NCI-H446 (cell line): ENCODE data around the gene TRAF3.
"Not testable (repeated sequence)": the region's sequence is repeated elsewhere in the genome, so short reads cannot be mapped to it uniquely, and the experiment has no call there.

Experiments used
- DNase-seq, 2 experiments: peaks; one replicate each; lab custom pipeline; 2025; lab: John Stamatoyannopoulos, UW

TRAF3 gene

GRCh38 chr14:102923925-102924486 is 146.8 kb downstream of the TRAF3 start:
- no peak for DNase-seq

DNA sequence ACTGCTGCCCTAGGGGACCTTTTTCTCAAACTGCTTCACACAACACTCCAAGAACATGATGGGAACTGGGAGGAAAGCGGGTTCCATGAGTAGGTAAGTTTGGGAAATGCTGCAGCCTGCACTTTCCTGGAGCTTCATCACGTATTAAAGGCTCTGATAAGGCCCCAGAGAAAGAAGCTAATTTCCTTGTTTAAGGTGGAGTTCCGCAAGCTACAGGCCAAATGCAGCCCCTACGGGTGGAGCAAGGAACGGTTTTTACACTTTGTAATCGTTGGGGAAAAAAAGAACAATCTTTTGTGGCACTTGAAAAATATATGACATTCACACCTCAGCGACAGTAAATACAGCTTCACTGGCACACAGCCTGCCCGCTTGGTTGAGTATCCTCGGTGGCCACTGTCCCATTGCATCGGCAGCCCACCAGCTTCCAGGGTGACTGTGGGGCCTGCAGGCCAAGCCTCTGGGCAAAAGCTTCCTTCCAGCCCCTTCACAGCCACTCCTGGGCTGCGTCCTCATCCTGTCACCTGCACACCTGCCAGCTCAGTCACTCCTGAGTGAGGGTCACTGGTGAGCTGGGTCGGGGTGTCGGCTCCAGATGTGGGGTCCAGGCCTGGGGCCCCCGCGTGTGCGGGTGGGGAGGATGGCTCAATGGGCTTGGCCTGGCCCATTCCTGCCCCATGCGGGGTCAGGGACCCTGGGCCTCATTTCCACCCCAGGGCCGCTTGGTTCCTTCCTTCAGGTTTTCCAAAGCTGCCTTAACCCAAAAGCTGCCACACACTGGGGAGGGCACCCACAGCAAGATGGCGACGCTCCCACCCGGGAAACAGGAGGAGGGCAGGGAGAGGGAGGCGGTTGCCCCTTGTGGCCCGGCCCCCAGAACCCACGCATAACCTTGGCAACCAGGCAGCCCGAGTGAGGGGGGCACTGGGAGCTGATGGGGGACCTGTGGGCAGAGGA is 147.7 kb downstream of the TRAF3 start:
- no peak for DNase-seq

DNA sequence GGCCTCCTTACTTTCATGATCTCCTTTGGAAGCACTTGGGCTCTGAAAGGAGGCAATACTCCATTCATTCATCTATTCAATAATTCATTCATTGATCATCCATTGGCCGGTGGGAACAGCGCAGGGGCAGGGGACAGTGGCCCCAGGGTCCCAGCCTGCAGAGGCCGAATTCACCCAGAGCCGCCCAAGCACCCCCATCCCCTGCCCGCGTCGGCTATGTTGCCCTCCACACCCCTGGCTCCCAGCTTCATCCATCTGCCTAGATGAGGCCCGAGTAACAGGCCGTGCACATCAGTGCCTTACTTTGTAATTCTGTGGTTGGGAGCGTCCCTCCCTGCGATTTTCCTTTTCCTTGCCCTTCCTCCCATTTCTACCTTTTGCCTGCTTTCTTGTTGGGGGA is 148.4 kb downstream of the TRAF3 start:
- DNase-seq, result no peak

DNA sequence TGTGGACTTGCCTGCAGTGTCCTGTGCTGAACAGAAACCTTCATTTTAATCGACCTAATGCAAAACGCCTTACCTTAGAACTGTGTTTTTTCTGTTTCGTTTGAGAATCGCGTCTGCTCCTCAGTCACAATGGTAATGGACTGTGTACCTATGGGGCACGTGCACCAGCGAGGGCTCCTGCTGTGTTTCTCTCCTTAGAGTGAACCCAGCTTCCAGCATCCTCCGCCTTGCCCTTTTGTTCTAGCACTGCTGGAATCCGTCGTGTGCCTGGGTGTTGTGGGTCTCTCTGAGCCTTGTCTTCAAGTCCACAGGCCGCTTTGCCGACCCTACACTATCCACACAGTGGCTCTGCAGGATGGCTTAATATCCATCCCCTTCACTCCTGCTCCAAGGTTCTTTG is 148.9 kb downstream of the TRAF3 start:
- DNase-seq, result no peak

GRCh38 chr14:102926840-102927239 is 149.6 kb downstream of the TRAF3 start:
- DNase-seq, result not testable (repeated sequence)

DNA sequence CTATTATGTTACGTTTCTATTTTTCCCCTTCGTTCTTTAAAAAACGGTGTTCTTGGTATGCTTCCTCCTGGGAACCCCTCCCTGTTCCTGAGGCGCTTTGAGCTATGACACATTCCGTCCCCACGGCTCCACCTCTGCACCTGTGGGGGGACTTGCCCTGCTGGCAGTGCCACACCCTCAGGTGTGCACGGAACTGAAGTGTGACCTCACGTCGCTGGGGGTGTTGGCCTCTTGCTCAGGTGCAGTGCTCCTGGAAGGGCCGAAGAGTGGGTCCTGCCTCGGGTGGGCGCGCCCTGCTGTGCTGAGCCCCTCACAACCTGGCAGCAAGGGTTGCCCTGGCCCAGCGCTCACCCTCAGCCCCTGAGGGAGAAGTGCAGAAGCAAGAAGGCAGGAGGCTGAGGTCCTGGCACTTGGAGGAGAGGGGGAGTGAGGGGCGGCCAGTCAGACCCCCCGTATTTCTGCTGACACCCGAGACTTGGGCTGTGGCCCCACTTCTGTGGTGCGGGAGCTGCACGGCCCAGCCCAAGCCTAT is 150.2 kb downstream of the TRAF3 start:
- DNase-seq, result no peak

DNA sequence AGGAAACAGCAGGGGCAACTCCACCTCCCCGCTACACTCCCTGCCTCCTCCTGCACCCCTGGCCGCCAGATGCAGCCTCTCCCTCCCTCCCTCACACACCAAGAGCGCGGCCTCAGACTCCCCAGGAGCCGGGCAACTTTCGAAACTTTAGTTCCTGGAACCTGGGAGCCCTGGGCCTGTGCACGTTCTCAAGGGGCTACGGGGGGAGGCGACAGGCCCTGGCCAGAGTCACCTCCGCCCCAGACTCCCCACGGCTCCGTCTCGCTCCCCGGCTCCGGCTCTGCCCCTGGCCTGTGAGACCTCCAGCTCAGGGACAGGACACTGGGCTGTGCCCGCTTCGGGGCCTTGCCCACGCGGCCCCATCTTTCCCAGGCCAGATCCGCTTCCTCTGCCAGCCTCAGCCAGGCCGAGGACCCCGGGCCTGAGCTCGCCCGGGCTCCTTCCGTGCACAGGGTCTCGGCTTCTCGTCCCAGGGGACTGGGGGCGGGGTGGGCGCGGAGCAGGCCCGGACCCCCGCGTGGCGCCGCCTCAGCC is 150.7 kb downstream of the TRAF3 start:
- no peak for DNase-seq

DNA sequence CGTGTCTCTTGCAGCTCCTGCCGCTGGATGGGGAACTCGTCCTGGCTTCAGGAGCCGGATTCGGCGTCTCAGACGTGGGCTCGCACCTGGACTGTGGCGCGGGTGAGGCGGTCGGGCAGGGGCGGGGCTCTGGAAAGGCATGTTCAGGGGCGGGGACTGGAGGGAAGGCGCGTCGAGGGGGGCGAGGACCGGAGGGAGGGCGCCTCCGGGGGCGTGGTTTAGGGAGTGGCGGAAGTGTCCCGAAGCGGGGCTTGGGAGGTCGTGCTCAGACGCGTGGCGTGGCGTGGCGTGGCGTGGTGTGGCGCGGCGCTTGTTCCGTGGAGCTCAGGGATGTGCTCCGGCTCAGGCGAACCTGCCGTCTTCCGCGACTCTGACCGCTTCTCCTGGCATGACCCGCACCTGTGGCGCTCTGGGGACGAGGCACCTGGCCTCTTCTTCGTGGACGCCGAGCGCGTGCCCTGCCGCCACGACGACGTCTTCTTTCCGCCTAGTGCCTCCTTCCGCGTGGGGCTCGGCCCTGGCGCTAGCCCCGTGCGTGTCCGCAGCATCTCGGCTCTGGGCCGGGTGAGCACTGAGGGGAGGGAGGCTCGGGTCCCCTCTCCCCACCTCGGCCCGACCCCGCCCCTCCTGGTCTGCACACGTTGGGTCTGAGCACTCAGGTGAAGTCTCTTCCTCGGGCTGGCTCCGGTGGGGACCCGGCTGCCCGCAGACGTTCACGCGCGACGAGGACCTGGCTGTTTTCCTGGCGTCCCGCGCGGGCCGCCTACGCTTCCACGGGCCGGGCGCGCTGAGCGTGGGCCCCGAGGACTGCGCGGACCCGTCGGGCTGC is 151.4 kb downstream of the TRAF3 start:
- DNase-seq, result peak in 1 of 2 experiments; percentile 30

DNA sequence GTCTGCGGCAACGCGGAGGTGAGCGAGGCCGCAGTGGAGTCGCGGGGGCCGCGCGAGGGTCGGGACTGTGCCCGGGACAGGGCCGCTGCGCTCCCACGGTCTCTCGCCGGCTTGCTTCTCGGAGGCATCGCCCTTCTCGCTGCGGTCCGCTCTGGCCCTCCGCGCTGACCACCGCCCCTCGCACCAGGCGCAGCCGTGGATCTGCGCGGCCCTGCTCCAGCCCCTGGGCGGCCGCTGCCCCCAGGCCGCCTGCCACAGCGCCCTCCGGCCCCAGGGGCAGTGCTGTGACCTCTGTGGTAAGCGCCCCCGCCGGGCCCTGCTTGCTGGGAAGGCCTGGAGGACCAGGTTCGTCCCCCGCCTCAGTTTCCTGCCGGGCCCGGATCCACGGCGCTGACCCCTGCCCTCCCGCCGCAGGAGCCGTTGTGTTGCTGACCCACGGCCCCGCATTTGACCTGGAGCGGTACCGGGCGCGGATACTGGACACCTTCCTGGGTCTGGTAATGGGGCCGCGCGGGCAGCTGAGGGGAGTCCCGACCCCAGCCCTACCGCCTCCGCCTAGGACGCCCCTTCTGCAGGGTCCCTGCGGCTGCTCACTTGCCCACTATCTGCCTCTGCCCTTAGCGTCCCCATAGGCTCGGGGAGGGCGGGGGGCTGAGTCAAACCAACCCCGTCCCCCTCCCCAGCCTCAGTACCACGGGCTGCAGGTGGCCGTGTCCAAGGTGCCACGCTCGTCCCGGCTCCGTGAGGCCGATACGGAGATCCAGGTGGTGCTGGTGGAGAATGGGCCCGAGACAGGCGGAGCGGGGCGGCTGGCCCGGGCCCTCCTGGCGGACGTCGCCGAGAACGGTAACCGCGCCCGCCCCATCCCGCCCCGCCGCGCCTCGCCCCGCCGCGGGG is 152.2 kb downstream of the TRAF3 start:
- no peak for DNase-seq

DNA sequence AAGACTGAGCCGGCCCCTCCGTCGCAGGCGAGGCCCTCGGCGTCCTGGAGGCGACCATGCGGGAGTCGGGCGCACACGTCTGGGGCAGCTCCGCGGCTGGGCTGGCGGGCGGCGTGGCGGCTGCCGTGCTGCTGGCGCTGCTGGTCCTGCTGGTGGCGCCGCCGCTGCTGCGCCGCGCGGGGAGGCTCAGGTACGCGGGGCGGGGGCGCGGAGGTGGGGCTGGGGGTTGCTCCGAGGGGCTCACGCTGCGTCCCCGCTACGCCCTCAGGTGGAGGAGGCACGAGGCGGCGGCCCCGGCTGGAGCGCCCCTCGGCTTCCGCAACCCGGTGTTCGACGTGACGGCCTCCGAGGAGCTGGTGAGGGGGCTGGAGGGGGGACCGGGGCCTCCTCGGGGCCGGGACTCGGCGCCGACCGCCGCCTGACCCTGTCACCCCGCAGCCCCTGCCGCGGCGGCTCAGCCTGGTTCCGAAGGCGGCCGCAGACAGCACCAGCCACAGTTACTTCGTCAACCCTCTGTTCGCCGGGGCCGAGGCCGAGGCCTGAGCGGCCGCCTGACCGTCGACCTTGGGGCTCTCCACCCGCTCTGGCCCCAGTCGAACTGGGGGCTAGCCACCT is 153.0 kb downstream of the TRAF3 start:
- no peak for DNase-seq

DNA sequence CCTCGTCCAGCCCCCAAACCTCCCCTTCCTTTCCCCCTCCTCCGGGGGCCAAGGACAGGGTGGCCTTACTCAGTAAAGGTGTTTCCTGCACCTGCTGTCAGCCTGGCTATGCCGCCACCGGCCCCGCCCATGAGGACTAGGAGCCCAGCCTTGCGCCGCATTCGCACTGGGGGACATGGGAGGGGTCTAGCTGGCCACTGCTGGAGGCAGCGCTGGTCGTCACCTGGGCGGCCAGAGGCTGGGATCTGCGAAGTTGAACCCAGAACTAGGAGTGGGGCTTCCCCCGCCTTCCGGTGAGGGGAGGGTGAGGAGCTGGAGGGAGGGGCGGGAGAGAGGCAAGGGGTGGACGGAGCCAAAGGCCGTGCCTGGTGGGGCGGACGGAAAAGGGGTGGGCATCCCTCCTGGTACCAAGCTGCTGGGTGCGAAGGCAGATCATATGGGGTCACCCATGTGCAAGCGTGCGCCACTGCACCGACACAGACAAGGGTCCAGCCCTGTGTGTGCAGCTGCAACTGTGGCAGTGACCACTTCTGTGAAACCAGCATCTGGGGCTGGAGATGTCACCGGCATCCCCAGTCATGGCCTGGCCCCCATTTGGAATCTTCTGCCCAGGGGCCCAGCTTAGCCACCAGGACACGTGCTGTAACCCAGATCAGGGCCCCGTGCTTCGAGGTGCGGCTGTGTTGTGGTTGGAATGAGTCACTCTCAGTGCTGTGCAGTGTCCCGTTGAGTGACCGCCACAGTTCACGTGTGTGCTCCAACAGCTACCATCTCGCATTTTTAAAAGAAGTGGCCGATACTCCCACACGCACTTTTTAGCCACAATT is 153.7 kb downstream of the TRAF3 start:
- no peak for DNase-seq

DNA sequence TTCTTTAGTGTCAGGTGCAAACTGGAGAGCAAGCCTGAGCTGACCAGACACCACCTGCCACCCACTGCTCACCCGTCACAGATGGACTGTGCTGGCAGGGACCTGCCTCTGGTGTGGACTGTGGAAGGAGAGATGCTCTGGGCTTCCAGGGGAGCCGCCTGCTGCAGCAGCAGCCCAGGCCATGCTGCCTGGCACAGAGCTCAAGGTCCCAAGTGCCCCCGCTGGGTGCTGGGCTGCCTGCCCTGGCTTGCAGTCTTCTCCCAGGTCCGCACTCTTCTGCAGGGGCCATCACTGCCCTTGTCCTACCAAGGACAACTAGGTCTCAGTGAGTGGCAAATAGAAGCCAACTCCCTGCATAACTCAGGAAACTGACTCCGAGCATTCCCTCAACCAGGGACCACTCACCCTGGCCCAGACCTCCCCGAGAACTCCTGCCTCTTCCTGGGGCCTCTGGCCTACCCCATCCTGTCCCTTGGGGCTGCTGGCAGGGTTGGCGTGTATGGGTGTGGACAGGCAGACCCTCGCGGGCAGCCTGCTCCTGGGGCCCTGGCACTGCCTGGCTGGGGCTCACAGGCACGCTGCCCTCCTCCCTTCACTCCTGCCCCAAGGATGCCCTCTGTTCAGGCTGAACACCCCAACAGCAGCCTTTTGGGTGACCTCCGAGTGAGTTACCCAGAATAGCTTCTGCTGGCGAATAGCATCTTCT is 154.5 kb downstream of the TRAF3 start:
- DNase-seq, result no peak

GRCh38 chr14:102932484-102933248 is 155.4 kb downstream of the TRAF3 start:
- DNase-seq, result no peak

GRCh38 chr14:102933618-102934231 is 156.5 kb downstream of the TRAF3 start:
- DNase-seq, result no peak

GRCh38 chr14:102935756-102936155 is 158.5 kb downstream of the TRAF3 start:
- DNase-seq, result no peak

- DNase-seq, result no peak
Observed at GRCh38 chr14:102937331-102938175, 160.3 kb downstream of the TRAF3 start.

DNA sequence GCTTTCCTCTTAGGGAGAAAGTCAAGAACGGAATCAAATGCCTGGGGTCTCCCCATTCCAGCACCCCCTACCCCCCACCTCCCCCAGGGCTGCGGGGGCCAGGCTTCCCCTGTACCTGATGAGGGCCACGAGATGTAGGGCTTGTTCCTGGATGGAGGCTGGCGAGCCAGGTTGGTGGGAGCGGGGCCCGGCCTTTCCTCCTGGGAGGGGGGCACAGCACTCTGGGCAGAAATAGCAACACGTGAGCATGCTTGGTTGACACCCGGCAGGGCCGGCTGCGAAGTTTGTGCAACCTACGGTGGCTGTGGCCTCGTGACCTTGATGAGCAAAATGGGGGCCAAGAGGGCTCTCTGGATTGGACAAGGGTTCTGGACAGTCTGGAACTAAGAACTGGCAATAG is 160.9 kb downstream of the TRAF3 start:
- DNase-seq, result no peak
